GM18505 (cell line): Measurements from ENCODE around the gene MED12.

Source experiments
- ATAC-seq: cut with Tn5 transposase; IDR thresholded peaks from one replicate; pipeline ENCODE4 v1.9.1; 2021; ENCODE audit not compliant: unreplicated experiment
- POLR2A ChIP-seq: IDR thresholded peaks from 4 replicates; pipeline ENCODE4 v1.6.1; 2011; ENCODE audit warnings: borderline replicate concordance; ENCODE audit not compliant: insufficient read depth, insufficient read length; ENCODE audit errors: extremely low read depth

Gene MED12

GRCh38 chrX:71158603-71159002, 40.2 kb downstream of the MED12 start:
- ATAC-seq, result no peak
- TF ChIP-seq POLR2A, result no peak

GRCh38 chrX:71159335-71159734, 40.9 kb downstream of the MED12 start:
- no peak for ATAC-seq
- no peak for TF ChIP-seq POLR2A

- ATAC-seq, result no peak
Observed at GRCh38 chrX:71160475-71160874, 42.1 kb downstream of the MED12 start.

GRCh38 chrX:71162981-71163380, 44.6 kb downstream of the MED12 start:
- no peak for TF ChIP-seq POLR2A
- ATAC-seq, result no peak

More at GRCh38 chrX:71160475-71160874, 42.1 kb downstream of the MED12 start:
- TF ChIP-seq POLR2A, result no peak

- ATAC-seq, result no peak
- no peak for TF ChIP-seq POLR2A
Observed at GRCh38 chrX:71164071-71164470, 45.7 kb downstream of the MED12 start.

- no peak for ATAC-seq
- no peak for TF ChIP-seq POLR2A
Observed at GRCh38 chrX:71166461-71166860, 48.1 kb downstream of the MED12 start.

GRCh38 chrX:71167031-71167781, 48.8 kb downstream of the MED12 start:
- ATAC-seq, result no peak
- TF ChIP-seq POLR2A, result no peak

- no peak for TF ChIP-seq POLR2A
- no peak for ATAC-seq
Observed at GRCh38 chrX:71168134-71168533, 49.7 kb downstream of the MED12 start.

- no peak for ATAC-seq
Observed at GRCh38 chrX:71169586-71169985, 51.2 kb downstream of the MED12 start.

GRCh38 chrX:71170660-71171059, 52.3 kb downstream of the MED12 start:
- no peak for ATAC-seq
- no peak for TF ChIP-seq POLR2A

More at GRCh38 chrX:71169586-71169985, 51.2 kb downstream of the MED12 start:
- no peak for TF ChIP-seq POLR2A

GRCh38 chrX:71171110-71171801, 52.9 kb downstream of the MED12 start:
- no peak for TF ChIP-seq POLR2A
- ATAC-seq, result no peak

- ATAC-seq, result no peak
- TF ChIP-seq POLR2A, result no peak
Observed at GRCh38 chrX:71173440-71173839, 55.0 kb downstream of the MED12 start.

- ATAC-seq, result no peak
- no peak for TF ChIP-seq POLR2A
Observed at GRCh38 chrX:71174795-71175194, 56.4 kb downstream of the MED12 start.

GRCh38 chrX:71175531-71175930, 57.1 kb downstream of the MED12 start:
- ATAC-seq, result no peak
- TF ChIP-seq POLR2A, result no peak
